Stomach smooth muscle (tissue), 2 donors: ENCODE results near the gene CDCA7.

Source experiments
- H3K27ac ChIP-seq: one replicate; pipeline ENCODE4 v1.7.0; 2013; ENCODE audit warnings: mild to moderate bottlenecking, low read length, inconsistent platforms
- H3K27me3 ChIP-seq, 2 donors: one replicate each; pipeline ENCODE4 v1.7.0; 2013; ENCODE audit warnings: low read length in 2 of 2; ENCODE audit not compliant: insufficient read depth in 2 of 2, control insufficient read depth in 1 of 2
- H3K36me3 ChIP-seq, 2 donors: one replicate each; pipeline ENCODE4 v1.7.0; 2013; ENCODE audit warnings: low read length in 2 of 2; ENCODE audit not compliant: control insufficient read depth in 2 of 2, insufficient read depth in 2 of 2
- H3K4me1 ChIP-seq: one replicate; pipeline ENCODE4 v1.7.0; 2013; ENCODE audit warnings: low read length; ENCODE audit not compliant: control insufficient read depth, insufficient read depth
- H3K4me3 ChIP-seq, 2 donors: one replicate each; pipeline ENCODE4 v1.7.0; 2013; ENCODE audit warnings: low read length in 2 of 2
- H3K9ac ChIP-seq, 2 donors: one replicate each; pipeline ENCODE4 v1.7.0; 2013; ENCODE audit warnings: low read length in 2 of 2, mild to moderate bottlenecking in 1 of 2
- H3K9me3 ChIP-seq, 2 donors: one replicate each; pipeline ENCODE4 v1.7.0; 2013; ENCODE audit warnings: low read length in 2 of 2; ENCODE audit not compliant: control insufficient read depth in 2 of 2
- donor health status: healthy.
- donor health status: Pancreatic carcinoma.

CDCA7 gene

DNA sequence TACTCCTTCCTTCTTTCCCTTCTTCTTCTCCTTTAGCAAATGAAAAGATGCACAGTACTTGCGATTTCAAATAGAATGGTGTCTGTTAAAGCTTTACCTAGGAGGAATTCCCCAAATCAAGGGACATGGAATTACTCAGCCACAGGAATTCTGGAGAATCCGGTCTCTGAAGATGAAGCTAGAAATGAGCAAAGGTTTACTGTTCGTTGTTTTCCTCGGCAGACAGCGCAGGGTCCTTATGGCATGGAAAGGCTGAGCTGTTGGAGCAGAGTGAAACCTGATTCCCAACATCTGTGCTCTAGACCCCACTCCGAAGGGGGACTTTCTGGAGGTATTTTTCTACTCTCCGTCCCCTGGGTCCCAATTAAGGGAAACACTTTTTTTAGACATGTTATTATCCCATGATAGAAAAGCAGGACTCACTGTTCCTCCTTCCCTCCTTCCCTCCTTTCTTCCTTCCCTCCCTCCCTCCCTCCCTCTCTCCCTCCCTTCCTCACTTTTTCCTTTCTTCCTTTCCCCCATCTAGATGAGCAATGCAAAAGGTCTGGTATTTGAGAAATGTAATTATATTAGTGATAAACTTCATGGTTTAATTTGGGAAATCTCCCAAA lies 47.1 kb downstream of the CDCA7 start:
- no peak overlapping the region for H3K27ac ChIP-seq
- peaks cover 8% of the 10 kb centered on the region for H3K4me1 ChIP-seq
- peaks cover 34 to 36% of the 10 kb centered on the region in 2 donors for H3K27me3 ChIP-seq
- H3K36me3 ChIP-seq = no peaks in the 10 kb centered on the region
- no peak overlapping the region for H3K9ac ChIP-seq
- peak overlapping the region; percentile 57 to 58 for H3K4me3 ChIP-seq
- no peaks in the 10 kb centered on the region for H3K9me3 ChIP-seq

DNA sequence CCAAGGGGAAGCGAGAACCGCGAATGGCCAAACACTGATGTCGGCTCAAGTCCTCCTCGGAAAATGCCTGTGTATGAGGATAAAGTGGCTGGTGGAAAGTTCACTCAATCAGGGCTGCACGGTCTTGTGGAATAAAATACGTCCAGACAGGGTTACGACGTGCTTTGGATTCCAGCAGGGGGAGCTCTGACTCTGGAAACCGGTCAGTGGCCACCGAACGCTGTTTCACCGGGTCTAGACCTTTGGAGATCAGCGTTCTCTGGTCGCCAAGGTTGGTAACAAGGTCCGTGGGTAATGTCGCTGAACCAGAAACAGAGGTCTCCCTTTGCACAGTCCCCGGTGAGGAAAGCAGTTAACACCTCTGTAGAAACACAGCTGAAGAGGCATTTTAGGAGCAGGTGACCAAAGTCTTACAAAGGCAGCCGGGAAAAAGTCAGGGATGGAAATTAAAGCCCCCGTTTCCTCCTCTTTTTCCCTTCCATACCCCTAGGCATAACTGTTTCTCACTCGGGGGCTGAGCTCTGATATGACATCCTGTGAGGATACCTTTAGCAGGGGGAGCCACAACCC lies 47.8 kb downstream of the CDCA7 start:
- no peaks in the 10 kb centered on the region for H3K36me3 ChIP-seq
- peaks cover 8% of the 10 kb centered on the region for H3K4me1 ChIP-seq
- H3K9ac ChIP-seq = no peak overlapping the region
- H3K9me3 ChIP-seq = no peaks in the 10 kb centered on the region
- peaks cover 32 to 33% of the 10 kb centered on the region in 2 donors for H3K27me3 ChIP-seq
- H3K4me3 ChIP-seq = peak overlapping the region; percentile 53 to 58
- no peak overlapping the region for H3K27ac ChIP-seq

DNA sequence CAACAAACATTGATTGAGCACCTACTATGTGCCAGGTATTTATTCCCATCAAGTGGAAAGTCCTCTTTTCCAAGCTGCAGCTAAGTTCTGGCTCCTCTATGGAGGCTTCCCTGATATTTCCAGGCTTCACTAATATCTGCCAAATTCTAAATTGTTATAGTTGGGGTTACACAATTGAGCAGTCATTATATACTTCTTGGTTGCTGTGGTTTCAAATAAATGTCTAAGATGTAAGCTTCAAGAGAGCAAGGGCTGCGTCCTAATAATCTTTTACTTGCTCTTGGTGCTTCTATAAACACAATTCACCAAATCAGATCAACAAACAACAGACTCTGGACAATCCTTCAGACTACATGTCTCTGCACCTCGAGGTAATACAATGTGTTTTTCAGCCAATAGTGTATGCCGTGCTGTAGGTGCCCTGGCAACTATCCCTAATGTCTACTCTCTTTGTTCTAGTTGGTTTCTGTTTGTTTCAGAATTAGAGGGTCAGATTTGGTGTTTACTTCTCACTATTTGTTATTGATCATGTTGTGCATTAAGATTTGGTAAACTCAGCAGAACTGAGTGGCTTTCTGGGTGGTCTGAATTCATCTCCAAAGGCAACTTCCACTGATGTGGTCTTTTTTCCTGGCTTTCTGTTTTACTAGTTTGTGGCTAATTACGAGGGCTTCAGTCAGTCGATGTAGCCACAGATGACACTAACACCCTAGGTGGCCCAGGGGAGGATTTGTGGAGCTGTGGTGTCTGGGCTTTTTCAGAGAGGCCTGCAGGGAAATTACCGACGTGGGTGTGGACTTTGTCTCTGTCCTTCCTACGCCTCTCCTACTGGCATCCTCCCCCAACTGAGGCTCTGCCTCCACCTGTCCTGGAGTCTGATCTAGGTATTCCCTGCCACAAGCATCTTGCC lies 50.4 kb downstream of the CDCA7 start:
- Histone ChIP-seq H3K27me3 (peaks cover 20 to 30% of the 10 kb centered on the region in 2 donors), H3K9ac (no peak overlapping the region), H3K27ac (no peak overlapping the region), H3K4me1 (peaks cover 8% of the 10 kb centered on the region), H3K36me3 (no peaks in the 10 kb centered on the region), H3K9me3 (no peaks in the 10 kb centered on the region), H3K4me3 (no peak overlapping the region)

DNA sequence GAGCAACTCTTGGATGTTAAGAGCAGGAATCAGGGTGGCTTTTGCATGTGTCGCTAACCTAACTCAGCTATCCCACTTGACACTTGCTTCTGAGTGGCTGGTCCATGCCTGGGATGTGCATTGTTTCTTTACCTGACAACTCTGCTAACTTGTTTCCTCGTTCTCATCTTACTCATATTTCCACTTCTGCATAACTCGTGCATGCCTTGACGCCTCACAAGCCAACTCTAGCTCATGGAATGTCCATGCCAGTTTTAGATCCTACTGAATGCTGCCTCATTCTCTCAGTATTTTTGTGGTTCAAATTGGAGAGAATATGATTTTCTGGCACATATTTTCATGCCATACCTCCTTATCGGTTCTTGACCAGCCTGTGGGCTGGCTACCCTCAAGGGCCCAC lies 52.5 kb downstream of the CDCA7 start:
- no peaks in the 10 kb centered on the region for H3K9me3 ChIP-seq
- H3K9ac ChIP-seq = no peak overlapping the region
- no peak overlapping the region for H3K27ac ChIP-seq
- no peaks in the 10 kb centered on the region for H3K36me3 ChIP-seq
- peaks cover 5 to 19% of the 10 kb centered on the region in 2 donors for H3K27me3 ChIP-seq
- peaks cover 4% of the 10 kb centered on the region for H3K4me1 ChIP-seq
- H3K4me3 ChIP-seq = no peak overlapping the region

DNA sequence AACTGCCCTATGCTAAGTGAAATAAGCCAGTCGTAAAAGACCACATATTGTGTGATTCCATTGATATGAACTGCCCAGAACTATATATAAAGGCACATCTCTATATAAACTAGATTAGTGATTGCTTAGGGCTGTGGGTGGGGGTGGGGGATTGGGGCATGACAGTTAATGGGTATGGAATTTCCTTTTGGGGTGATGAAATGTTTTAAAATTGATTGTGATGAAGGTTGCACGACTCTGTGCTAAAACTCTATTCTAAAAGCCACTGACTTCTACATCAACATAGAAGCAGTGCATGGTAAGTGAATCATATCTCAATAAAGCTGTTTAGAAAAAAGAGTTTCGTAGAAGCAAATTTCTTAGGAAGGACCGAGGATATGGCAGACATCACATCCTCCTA lies 53.0 kb downstream of the CDCA7 start:
- H3K9me3 ChIP-seq = no peaks in the 10 kb centered on the region
- no peak overlapping the region for H3K27ac ChIP-seq
- H3K4me1 ChIP-seq = no peaks in the 10 kb centered on the region
- H3K27me3 ChIP-seq = peaks cover 5 to 15% of the 10 kb centered on the region in 2 donors
- H3K36me3 ChIP-seq = no peaks in the 10 kb centered on the region
- no peak overlapping the region for H3K4me3 ChIP-seq
- no peak overlapping the region for H3K9ac ChIP-seq

DNA sequence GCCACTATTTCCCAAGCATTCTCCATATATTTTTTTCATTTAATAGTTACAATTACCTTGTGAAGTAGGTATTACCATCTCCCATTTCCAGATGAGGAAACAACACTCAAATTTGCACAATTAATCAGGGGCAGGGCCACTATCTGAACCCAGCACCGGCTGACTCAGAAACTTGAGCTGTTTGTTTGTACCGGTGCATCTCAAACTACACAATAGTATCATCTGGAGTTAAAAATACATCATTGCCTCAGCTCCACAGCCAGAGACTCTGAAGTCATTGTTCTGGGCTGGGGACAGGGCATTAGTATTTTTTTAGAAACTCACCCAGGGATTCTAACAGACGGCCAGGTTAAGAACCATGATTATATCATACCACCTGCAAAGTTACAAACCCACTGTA lies 55.9 kb downstream of the CDCA7 start:
- Histone ChIP-seq H3K4me3 (no peak overlapping the region), H3K9me3 (no peaks in the 10 kb centered on the region), H3K9ac (no peak overlapping the region), H3K4me1 (no peaks in the 10 kb centered on the region), H3K27ac (no peak overlapping the region), H3K36me3 (no peaks in the 10 kb centered on the region), H3K27me3 (peaks cover 4 to 10% of the 10 kb centered on the region in 2 donors)

DNA sequence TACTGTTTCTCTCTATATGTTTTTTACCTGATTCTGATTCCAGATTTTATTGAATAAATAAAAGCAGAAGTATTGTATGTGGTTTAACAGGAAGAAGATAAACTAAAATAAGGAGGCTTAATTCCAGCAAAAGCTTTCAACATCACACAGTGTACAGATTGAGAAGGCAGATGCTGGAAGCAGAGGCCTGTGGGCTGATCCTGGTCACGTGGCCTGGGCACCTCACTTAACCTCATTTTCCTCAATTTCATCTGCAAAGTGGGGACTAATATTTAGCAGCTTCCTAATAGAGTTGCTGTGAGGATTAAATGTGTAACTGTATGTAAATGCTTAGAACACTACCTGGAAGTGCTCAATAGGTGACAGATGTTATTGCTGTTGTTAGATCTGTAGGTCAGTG lies 58.0 kb downstream of the CDCA7 start:
- Histone ChIP-seq H3K9ac (no peak overlapping the region), H3K4me1 (no peaks in the 10 kb centered on the region), H3K27ac (no peak overlapping the region), H3K36me3 (no peaks in the 10 kb centered on the region), H3K9me3 (no peaks in the 10 kb centered on the region), H3K4me3 (no peak overlapping the region), H3K27me3 (peaks cover 2 to 3% of the 10 kb centered on the region in 2 donors)

DNA sequence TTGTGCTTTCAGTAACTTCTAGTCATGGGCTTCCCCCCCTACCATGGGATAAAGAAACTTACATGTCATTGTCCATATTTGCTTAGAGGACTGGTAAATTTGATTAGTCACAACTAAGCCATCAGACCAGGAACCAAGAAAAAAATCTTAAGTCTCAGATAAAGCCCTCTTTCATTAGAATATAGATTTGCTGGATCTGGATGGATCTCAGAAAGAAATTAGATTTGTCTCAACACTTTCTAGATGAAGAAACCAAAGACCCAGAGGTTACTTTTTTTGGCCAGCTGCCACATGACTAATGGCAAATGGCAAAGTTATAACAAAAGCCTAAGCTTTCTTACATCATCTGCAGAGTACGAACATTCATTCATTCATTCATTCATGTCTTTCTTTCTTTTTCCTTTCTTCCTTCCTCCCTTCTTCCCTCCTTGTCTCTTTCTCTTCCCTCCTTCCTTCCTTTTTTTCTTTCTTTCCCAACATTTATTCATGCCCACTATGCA lies 60.2 kb downstream of the CDCA7 start:
- no peak overlapping the region for H3K9ac ChIP-seq
- H3K9me3 ChIP-seq = no peaks in the 10 kb centered on the region
- H3K27ac ChIP-seq = no peak overlapping the region
- no peaks in the 10 kb centered on the region for H3K4me1 ChIP-seq
- H3K4me3 ChIP-seq = no peak overlapping the region
- H3K27me3 ChIP-seq = peaks cover 2 to 3% of the 10 kb centered on the region in 2 donors
- H3K36me3 ChIP-seq = no peaks in the 10 kb centered on the region

DNA sequence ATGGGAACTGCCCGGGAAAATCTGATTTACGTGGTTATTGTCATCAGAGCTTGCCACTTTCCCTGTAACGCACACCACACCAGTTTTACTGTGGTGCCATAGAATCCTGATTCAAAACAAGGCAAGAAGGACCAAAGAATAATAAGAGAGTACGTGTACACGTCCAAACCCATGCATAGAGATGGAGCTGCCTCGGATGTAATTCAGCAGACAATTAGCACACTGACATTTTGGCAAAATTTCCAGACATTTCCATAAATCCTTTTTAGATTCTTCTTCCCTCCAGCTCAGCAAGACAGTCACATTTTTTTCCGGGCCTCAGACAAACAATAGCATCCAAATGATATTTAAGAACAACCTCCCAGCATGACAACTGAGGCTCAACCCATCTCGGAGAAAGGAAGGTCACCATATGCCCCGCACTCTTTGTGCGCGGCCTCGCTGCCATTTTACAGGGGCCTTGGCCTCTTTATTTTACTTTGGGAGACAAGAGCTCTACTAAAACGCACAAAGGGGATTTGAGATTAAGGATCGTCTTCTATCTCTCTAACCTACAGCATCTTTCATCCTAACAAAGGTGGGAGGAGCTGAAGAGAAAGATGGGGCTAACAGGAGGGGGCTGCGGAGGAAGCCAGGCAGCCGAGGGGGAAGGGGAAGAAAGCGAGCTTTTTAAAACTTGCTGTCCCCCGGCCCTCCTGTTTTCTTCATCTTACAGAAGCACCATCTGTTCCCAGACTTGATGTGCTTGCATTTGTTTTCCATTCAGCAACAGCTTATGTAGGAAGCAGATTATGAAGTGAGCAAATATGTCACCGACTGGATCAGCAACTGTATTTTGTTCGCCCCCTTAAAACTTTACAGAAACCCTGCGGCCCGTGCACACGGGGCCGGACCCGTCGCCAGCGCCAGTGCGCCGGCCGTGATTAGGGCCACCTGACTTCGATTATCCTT lies 61.0 kb downstream of the CDCA7 start:
- Histone ChIP-seq H3K36me3 (no peaks in the 10 kb centered on the region), H3K9ac (no peak overlapping the region), H3K27ac (no peak overlapping the region), H3K4me3 (no peak overlapping the region), H3K4me1 (no peaks in the 10 kb centered on the region), H3K9me3 (no peaks in the 10 kb centered on the region), H3K27me3 (peaks cover 2 to 3% of the 10 kb centered on the region in 2 donors)
